Panc1 (cell line): ENCODE measurements around the gene WDR33.

ENCODE experiments used
- POLR2AphosphoS5 ChIP-seq: IDR thresholded peaks from 2 replicates; pipeline ENCODE4 v1.6.1; 2012; ENCODE audit warnings: mild to moderate bottlenecking, low read depth, low read length, moderate library complexity
- SIN3A ChIP-seq: IDR thresholded peaks from 2 replicates; pipeline ENCODE4 v1.6.1; 2012; ENCODE audit warnings: low read depth, mild to moderate bottlenecking, low read length, moderate library complexity, borderline replicate concordance; ENCODE audit not compliant: insufficient read depth
- TCF7L2 ChIP-seq: IDR thresholded peaks from 2 replicates; pipeline ENCODE4 v1.6.1; 2011; ENCODE audit warnings: mild to moderate bottlenecking, low read depth, low read length, inconsistent platforms
- TF ChIP-seq, protein P1 (sequence below): fragments of 450-650 bp; IDR thresholded peaks from 2 replicates; pipeline ENCODE4 v1.5.1; 2017; ENCODE audit warnings: mild to moderate bottlenecking
- TF ChIP-seq, protein P2 (sequence below), 2 experiments: IDR thresholded peaks; 2 replicates each; pipeline ENCODE4 v1.6.1; 2011 to 2012; ENCODE audit warnings: low read depth in 2 of 2, control low read depth in 1 of 2, low read length in 1 of 2, mild to moderate bottlenecking in 1 of 2, moderate library complexity in 1 of 2; ENCODE audit not compliant: insufficient read depth in 1 of 2

DNA sequence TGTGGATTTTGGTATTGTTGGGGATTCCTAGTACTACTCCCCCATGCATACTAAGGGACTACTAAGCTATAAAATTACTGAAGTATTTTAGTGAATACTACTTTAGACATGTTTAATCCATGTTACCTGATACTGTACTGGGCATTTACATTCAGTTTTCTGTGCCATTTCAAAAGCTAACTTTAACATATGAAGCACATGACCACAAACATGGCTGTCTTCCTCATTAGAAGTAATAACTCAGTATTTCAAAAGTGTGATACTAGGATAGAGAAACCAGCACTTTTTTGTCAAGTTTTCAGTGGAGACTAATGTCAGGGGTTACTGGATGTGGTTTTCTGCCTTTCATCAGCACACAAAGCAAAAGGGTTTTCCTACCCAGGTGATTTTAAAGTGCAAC is 27.9 kb downstream of the WDR33 start:
- TF ChIP-seq, protein P1, sequence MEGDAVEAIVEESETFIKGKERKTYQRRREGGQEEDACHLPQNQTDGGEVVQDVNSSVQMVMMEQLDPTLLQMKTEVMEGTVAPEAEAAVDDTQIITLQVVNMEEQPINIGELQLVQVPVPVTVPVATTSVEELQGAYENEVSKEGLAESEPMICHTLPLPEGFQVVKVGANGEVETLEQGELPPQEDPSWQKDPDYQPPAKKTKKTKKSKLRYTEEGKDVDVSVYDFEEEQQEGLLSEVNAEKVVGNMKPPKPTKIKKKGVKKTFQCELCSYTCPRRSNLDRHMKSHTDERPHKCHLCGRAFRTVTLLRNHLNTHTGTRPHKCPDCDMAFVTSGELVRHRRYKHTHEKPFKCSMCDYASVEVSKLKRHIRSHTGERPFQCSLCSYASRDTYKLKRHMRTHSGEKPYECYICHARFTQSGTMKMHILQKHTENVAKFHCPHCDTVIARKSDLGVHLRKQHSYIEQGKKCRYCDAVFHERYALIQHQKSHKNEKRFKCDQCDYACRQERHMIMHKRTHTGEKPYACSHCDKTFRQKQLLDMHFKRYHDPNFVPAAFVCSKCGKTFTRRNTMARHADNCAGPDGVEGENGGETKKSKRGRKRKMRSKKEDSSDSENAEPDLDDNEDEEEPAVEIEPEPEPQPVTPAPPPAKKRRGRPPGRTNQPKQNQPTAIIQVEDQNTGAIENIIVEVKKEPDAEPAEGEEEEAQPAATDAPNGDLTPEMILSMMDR, result no peak
- no peak for TF ChIP-seq POLR2AphosphoS5
- TF ChIP-seq, protein P2, sequence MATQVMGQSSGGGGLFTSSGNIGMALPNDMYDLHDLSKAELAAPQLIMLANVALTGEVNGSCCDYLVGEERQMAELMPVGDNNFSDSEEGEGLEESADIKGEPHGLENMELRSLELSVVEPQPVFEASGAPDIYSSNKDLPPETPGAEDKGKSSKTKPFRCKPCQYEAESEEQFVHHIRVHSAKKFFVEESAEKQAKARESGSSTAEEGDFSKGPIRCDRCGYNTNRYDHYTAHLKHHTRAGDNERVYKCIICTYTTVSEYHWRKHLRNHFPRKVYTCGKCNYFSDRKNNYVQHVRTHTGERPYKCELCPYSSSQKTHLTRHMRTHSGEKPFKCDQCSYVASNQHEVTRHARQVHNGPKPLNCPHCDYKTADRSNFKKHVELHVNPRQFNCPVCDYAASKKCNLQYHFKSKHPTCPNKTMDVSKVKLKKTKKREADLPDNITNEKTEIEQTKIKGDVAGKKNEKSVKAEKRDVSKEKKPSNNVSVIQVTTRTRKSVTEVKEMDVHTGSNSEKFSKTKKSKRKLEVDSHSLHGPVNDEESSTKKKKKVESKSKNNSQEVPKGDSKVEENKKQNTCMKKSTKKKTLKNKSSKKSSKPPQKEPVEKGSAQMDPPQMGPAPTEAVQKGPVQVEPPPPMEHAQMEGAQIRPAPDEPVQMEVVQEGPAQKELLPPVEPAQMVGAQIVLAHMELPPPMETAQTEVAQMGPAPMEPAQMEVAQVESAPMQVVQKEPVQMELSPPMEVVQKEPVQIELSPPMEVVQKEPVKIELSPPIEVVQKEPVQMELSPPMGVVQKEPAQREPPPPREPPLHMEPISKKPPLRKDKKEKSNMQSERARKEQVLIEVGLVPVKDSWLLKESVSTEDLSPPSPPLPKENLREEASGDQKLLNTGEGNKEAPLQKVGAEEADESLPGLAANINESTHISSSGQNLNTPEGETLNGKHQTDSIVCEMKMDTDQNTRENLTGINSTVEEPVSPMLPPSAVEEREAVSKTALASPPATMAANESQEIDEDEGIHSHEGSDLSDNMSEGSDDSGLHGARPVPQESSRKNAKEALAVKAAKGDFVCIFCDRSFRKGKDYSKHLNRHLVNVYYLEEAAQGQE (IDR thresholded peaks at IDR 0.05; ENCODE audit: insufficient read depth in 1 of 2, low read depth in 2 of 2, low read length in 1 of 2), result no peak
- no peak for TF ChIP-seq TCF7L2
- TF ChIP-seq SIN3A, result no peak
